Endometrial microvascular endothelial cells (primary cell): Measurements from ENCODE around the gene RXRB. TPM values are rescaled to one million over a fixed set of nuclear protein-coding genes. Genes with fewer than 3 reads are reported as not detected.

Experiments
- in situ Hi-C: cut with HindIII; loops from 2 replicates; pipeline ENCODE4 v1.10.0; 2017; ENCODE audit warnings: low sequenced_read_pairs, low pct_unique_long_range_greater_than_20kb; ENCODE audit errors: inconsistent ontology term
- total RNA-seq: library from RNA; depleted of rRNA; stranded (reverse); fragments of >200 nt; gene quantifications from one replicate; pipeline ENCODE4 v1.2.3, GENCODE V29; 2015; ENCODE audit errors: inconsistent ontology term

The RXRB gene
- total RNA-seq, 1 donor from 2014 or later, result 19.3 TPM

GRCh38 chr6:33199687-33200218, 712 bp downstream of the RXRB start:
- in situ Hi-C loops, result no loop called here

GRCh38 chr6:33198853-33199436, 1.5 kb downstream of the RXRB start:
- in situ Hi-C loops, result no loop called here

- in situ Hi-C loops, result no loop called here
These were observed 2.2 kb downstream of the RXRB start for GRCh38 chr6:33198159-33198852.

GRCh38 chr6:33197431-33198048, 2.9 kb downstream of the RXRB start:
- in situ Hi-C loops, result no loop called here

GRCh38 chr6:33195304-33196165, 4.9 kb downstream of the RXRB start:
- in situ Hi-C loops, result no loop called here

GRCh38 chr6:33194431-33194979, 6.0 kb downstream of the RXRB start:
- in situ Hi-C loops, result no loop called here

- in situ Hi-C loops, result no loop called here
These were observed 6.8 kb downstream of the RXRB start for GRCh38 chr6:33193619-33194018.

GRCh38 chr6:33192671-33193602, 7.5 kb downstream of the RXRB start:
- in situ Hi-C loops, result no loop called here

- in situ Hi-C loops, result no loop called here
These were observed 8.3 kb downstream of the RXRB start, which contains the start of gene COL11A2 for GRCh38 chr6:33192105-33192646. COL11A2 (minus strand) TSS chr6:33192467; CDS start chr6:33192240, 227 bp downstream.

- in situ Hi-C loops, result no loop called here
These were observed 8.9 kb downstream of the RXRB start for GRCh38 chr6:33191383-33192104.

GRCh38 chr6:33190504-33191107, 9.9 kb downstream of the RXRB start:
- in situ Hi-C loops, result no loop called here

GRCh38 chr6:33189625-33190448, 10.6 kb downstream of the RXRB start:
- in situ Hi-C loops, result no loop called here

- in situ Hi-C loops, result no loop called here
These were observed 11.3 kb downstream of the RXRB start for GRCh38 chr6:33189164-33189563.

GRCh38 chr6:33187809-33188208, 12.7 kb downstream of the RXRB start:
- in situ Hi-C loops, result no loop called here

GRCh38 chr6:33185654-33186187, 14.7 kb downstream of the RXRB start:
- in situ Hi-C loops, result no loop called here

GRCh38 chr6:33185190-33185589, 15.3 kb downstream of the RXRB start:
- in situ Hi-C loops, result no loop called here
